RWPE1 (cell line): ENCODE data around the gene HSD17B11.
"Not testable (repeated sequence)": the region's sequence is repeated elsewhere in the genome, so short reads cannot be mapped to it uniquely, and the experiment has no call there.

Experiments used
- CTCF ChIA-PET: fragments of 350-600 bp; sonication (Branson Sonifier 250); formaldehyde crosslinking; extraction: SDS; loops from one replicate; lab custom pipeline; 2021; lab: Yijun Ruan, JAX
- POLR2A ChIA-PET: fragments of 400-600 bp; formaldehyde crosslinking; extraction: SDS; loops from one replicate; lab custom pipeline; 2020; ENCODE audit warnings: antibody characterized with exemption; ENCODE audit not compliant: low non-redundant PET; lab: Yijun Ruan, JAX
- DNase-seq: peaks from one replicate; pipeline ENCODE4 v3.0.0; 2012; ENCODE audit warnings: low spot score
- H3K27ac ChIP-seq: fragments of 450-650 bp; 2 replicates; pipeline ENCODE4 v1.5.1; 2017
- CTCF ChIP-seq: fragments of 450-650 bp; conservative IDR thresholded peaks from 2 replicates; pipeline ENCODE4 v1.5.1; 2017; ENCODE audit warnings: low read depth, mild to moderate bottlenecking

Gene HSD17B11

GRCh38 chr4:87299898-87300297 is 91.1 kb downstream of the HSD17B11 start:
- DNase-seq: no peak
- no peak overlapping the region for H3K27ac ChIP-seq
- ChIA-PET POLR2A (no interaction called here), CTCF (interaction anchor here (0.5 kb wide), 1 partner anchor 165 kb away, joined by 3 read pairs; no protein-coding TSS in a partner anchor)
- no peak for TF ChIP-seq CTCF

- no peak for DNase-seq
- no peak for TF ChIP-seq CTCF
- ChIA-PET POLR2A (no interaction called here), CTCF (no interaction called here)
- no peak overlapping the region for H3K27ac ChIP-seq
These were observed 92.6 kb downstream of the HSD17B11 start for GRCh38 chr4:87298362-87298761.

- CTCF ChIA-PET: interaction anchor here (0.6 kb wide), 1 partner anchor 65 kb away, joined by 3 read pairs; no protein-coding TSS in a partner anchor
- POLR2A ChIA-PET, DNase-seq, H3K27ac ChIP-seq: not testable (repeated sequence)
These were observed 96.1 kb downstream of the HSD17B11 start for GRCh38 chr4:87294911-87295310.

- DNase-seq, CTCF ChIA-PET, H3K27ac ChIP-seq, POLR2A ChIA-PET: not testable (repeated sequence)
These were observed 97.1 kb downstream of the HSD17B11 start for GRCh38 chr4:87293889-87294288.

GRCh38 chr4:87286970-87287369 is 104.0 kb downstream of the HSD17B11 start:
- TF ChIP-seq CTCF: no peak
- DNase-seq: no peak
- H3K27ac ChIP-seq: no peak overlapping the region
- POLR2A ChIA-PET: no interaction called here
- CTCF ChIA-PET: no interaction called here
